ENCODE data around the gene CLSTN2.

Gene CLSTN2

DNA sequence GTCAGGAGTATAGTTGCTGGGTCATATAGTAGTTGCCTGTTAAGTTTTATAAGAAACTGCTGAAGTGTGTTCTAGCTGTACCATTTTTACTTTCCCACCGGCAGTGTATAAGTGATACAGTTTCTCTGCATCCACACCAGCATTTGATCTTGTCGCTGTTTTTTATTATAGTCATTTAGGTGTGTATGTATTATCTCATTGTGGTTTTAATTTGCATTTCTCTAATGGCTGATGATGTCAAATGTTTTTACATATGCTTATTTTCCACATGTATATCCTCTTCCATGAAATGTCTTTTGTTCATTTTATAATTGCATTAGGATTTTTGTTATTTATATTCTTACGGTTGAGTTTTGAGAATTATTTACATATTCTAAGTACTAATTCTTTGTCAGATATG, 254.3 kb downstream of the CLSTN2 start:
- no peak for DNase-seq (ENCODE audit: low read depth)
- TF ChIP-seq, protein P1, sequence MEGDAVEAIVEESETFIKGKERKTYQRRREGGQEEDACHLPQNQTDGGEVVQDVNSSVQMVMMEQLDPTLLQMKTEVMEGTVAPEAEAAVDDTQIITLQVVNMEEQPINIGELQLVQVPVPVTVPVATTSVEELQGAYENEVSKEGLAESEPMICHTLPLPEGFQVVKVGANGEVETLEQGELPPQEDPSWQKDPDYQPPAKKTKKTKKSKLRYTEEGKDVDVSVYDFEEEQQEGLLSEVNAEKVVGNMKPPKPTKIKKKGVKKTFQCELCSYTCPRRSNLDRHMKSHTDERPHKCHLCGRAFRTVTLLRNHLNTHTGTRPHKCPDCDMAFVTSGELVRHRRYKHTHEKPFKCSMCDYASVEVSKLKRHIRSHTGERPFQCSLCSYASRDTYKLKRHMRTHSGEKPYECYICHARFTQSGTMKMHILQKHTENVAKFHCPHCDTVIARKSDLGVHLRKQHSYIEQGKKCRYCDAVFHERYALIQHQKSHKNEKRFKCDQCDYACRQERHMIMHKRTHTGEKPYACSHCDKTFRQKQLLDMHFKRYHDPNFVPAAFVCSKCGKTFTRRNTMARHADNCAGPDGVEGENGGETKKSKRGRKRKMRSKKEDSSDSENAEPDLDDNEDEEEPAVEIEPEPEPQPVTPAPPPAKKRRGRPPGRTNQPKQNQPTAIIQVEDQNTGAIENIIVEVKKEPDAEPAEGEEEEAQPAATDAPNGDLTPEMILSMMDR (IDR thresholded peaks at IDR 0.05; ENCODE audit: control insufficient read depth, insufficient read depth, low read depth, low read length, missing control alignments) = no peak

DNA sequence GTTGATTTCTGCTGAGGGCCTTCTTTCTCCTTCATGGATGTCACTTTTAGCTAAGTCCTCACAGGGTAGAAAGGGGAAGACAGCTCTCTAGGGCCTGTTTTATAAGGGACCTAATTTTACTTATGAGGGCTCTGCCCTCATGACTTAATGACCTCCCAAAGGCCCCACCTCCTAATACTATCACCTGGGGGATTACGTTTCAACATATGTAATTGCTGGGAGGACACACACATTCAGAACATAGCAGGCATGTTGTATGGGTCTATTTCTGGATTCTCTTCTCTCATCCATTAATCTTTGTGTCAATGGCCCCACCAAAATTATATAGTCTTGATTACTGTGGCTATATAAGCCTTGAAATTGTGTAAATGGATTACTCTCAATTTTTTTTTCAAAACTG, 255.0 kb downstream of the CLSTN2 start:
- no peak overlapping the region for H3K4me3 ChIP-seq (ENCODE audit: control insufficient read depth, low read depth, low read length)
- DNase-seq (ENCODE audit: low read depth) = no peak
- TF ChIP-seq, protein P1 (IDR thresholded peaks at IDR 0.05; ENCODE audit: control insufficient read depth, insufficient read depth, low read depth, low read length, missing control alignments) = no peak

More for the DNA sequence above, 254.3 kb downstream of the CLSTN2 start:
- no peak overlapping the region for H3K4me3 ChIP-seq (ENCODE audit: control insufficient read depth, low read depth, low read length)

DNA sequence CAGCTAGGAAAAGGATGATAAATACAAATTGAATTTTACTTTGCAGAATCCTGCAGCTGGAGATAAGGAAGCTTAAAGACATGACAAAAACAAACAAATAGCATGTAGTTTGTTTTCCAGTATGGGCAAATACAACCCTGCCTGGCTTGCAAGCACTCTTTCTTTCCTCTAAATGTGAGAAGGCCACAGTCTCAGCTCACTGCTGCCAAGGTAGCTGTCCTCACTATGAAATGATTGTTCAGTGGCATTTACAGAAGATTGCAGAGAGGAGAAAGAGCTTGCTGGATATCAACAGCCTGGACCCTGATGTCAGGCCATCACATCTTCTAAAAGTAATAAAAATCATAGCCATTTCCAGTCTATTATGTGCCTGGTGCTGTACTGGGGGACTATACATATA, 262.0 kb downstream of the CLSTN2 start:
- H3K4me3 ChIP-seq (ENCODE audit: control insufficient read depth, low read depth, low read length) = no peak overlapping the region
- TF ChIP-seq, protein P1 (IDR thresholded peaks at IDR 0.05; ENCODE audit: control insufficient read depth, insufficient read depth, low read depth, low read length, missing control alignments) = no peak
- no peak for DNase-seq (ENCODE audit: low read depth)

DNA sequence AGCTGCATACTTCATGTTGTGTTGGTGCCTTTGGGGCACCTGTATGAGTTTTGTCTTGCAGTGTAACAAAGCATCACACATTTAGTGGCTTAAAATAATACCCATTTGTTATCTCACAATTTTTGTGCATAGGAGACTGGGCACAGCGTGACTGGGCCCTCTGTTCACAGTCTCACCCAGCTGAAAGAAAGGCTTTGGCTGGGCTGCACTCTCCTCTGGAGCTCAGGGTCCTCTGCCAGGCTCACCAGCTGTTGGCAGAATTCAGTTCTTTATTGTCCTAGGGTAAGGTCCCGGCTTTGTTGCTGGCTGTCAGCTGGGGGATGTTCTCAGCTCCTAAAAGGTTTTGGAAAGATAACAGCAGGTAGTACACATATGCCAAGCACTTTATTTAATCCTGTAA, 263.3 kb downstream of the CLSTN2 start:
- no peak overlapping the region for H3K4me3 ChIP-seq (ENCODE audit: control insufficient read depth, low read depth, low read length)
- no peak for DNase-seq (ENCODE audit: low read depth)
- TF ChIP-seq, protein P1 (IDR thresholded peaks at IDR 0.05; ENCODE audit: control insufficient read depth, insufficient read depth, low read depth, low read length, missing control alignments) = no peak

- TF ChIP-seq, protein P1 (IDR thresholded peaks at IDR 0.05; ENCODE audit: control insufficient read depth, insufficient read depth, low read depth, low read length, missing control alignments) = no peak
- no peak for DNase-seq (ENCODE audit: low read depth)
- H3K4me3 ChIP-seq (ENCODE audit: control insufficient read depth, low read depth, low read length) = no peak overlapping the region
Observed at GRCh38 chr3:140199008-140199407, 264.0 kb downstream of the CLSTN2 start.

DNA sequence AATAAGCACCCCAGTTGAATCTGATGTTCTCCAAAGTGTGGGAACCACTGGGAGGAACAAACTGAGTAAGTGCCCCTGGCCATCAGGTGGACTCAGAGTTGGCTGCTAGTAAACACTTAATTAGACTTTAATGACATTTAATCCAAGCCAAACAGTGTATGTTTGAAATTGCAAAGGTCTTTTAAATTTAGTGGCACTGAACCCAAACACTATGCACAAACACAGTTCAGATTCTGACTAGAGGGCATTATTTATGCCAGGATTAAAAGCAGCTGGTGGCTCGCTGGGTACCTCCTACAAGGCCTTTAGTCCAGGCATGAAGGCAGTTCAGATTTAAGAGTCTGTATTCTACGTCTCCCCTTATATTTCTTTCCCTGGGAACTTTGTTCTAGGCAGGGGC, 264.8 kb downstream of the CLSTN2 start:
- TF ChIP-seq, protein P1 (IDR thresholded peaks at IDR 0.05; ENCODE audit: control insufficient read depth, insufficient read depth, low read depth, low read length, missing control alignments) = no peak
- H3K4me3 ChIP-seq (ENCODE audit: control insufficient read depth, low read depth, low read length) = no peak overlapping the region
- no peak for DNase-seq (ENCODE audit: low read depth)

- no peak overlapping the region for H3K4me3 ChIP-seq (ENCODE audit: control insufficient read depth, low read depth, low read length)
- no peak for DNase-seq (ENCODE audit: low read depth)
- TF ChIP-seq, protein P1 (IDR thresholded peaks at IDR 0.05; ENCODE audit: control insufficient read depth, insufficient read depth, low read depth, low read length, missing control alignments) = no peak
Observed at GRCh38 chr3:140203510-140203909, 268.5 kb downstream of the CLSTN2 start.

Data from AG09309 (cell line).